HG03025 (cell line): Measurements from ENCODE around the gene NEDD4L.

Experiments
- ATAC-seq: cut with Tn5 transposase; IDR thresholded peaks from one replicate; pipeline ENCODE4 v1.9.1; 2021; ENCODE audit warnings: mild to moderate bottlenecking, moderate library complexity; ENCODE audit not compliant: unreplicated experiment, low FRiP score

The NEDD4L gene

DNA sequence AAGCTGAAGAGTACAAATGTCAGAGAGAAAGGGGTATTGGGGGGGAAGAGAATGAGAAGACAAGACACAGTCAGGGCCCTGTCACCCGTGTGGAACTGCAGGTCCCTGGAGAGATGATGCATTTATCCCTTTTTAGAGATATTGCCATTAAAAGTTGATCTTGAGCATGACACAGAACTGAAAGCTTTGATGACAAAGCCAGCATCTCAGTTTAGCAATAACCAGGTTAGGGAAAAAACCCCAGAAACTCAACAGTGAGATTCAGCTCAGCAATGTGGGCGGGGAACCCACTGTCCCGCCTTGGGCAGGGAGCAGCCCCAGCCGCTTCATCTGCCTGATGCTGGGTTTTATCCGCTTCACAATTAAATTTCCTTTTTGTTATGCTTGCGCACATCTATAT, 181.1 kb downstream of the NEDD4L start:
- ATAC-seq: no peak

DNA sequence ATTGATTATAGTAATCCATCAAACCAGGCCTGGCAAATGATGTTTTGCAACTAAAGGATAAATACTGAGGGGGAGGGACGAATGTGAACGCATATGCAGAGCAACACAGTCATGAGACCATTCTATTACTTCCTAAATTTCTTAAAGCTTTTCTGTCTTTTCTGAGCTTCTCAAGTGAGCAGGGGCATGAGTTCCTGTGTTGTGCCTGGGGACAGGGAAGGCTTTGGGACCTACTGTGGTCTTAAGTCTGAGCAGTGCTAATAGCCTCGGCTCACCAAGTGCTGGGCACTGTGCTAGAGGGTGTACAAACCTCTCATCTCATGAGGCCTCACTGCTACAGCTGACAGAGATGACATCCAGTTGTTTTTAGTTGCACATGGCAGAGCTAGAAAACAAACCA, 182.4 kb downstream of the NEDD4L start:
- ATAC-seq: no peak

GRCh38 chr18:58227361-58227930, 183.4 kb downstream of the NEDD4L start:
- ATAC-seq: no peak

DNA sequence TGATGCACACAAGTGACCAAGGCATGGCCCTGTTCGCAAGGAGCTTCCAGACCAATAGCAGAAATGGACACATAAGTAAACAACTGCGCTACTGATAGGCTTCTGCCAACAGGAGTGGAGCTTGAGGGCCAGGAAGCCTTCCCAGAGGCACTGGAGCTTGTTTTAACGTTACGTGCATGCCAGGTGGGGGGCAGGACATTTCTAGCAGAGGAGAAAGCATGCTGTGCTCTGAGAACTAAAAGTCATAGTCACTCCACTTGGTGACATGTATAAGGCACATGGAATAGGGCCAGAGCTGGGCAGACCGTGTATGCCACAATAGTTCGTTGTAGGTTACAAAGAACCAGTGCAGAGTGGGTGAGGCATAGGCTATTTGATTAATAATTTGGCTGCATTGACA, 184.2 kb downstream of the NEDD4L start:
- no peak for ATAC-seq

DNA sequence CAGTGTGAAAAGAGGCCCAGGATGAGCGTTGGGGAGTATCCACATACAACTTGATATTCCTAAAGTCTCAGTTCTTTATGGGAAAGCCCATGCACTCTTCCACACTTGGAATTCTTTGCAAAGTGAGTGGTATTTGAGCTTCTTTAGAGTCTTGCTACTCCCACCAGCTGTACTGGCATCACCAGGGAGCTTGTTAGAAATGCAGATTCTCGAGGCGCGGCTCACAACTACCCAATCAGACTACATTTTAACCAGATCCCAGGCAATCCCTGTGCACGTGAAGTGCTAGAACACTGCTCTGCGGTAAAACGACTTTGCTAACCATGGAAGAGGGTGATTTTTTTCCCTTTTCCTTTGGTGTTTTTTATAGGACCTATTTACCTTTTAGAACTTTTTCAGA, 184.7 kb downstream of the NEDD4L start:
- no peak for ATAC-seq

DNA sequence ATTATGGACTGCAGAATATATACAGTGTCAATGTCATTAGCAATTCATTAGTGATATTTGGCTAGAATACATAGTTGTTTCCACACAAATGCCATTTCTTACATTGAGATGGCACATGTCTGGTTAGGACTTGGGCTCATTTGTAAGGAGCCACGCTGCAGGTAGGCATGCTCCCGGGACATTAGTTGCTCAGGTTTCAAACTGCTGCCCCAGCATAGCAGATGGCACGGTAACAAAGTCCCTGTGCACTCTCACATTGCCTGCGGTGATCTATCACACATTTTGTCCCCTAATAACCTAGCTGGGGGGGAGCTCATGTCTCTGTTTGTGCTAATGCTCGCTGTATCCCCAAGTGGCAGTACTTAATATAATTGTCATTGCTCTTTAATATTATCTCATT, 185.1 kb downstream of the NEDD4L start:
- no peak for ATAC-seq

GRCh38 chr18:58230438-58231179, 186.6 kb downstream of the NEDD4L start:
- no peak for ATAC-seq

DNA sequence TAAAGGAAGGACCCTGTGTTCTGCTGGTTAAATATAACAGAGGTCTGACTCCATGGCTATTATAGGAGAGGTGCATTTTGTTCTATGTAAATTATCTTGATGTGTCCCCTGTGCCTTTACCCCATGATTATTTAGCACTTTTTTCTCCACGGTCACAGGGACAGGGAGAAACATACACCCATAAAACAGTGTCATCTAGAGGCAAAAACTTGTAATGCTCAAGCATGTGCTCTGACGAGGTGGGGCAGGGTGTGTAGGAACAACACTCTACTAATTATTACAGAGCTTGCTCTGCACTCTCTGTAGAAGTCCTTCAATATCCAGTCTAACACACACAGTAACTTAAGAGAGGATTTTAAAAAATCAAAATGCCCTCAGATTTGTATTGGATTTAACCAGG, 187.9 kb downstream of the NEDD4L start:
- ATAC-seq: no peak

DNA sequence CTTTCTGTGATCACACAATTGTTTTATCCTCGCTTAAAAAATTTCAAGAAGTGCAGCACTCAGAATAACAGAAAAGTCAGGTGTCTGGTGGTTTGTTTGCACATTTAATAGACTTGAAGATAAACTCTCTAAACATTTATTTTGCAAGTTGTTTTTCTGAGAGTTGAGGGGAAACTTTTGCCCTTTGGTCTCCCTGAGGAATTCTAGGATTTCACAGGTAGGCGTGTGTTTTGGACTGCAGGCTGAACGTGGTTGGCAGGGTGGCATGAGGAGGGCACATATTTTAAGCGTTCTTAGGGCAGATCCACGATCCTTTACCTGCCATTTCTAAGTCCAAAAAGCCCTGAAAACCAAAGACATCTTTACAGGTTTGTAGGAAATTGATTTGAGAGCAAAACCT, 188.6 kb downstream of the NEDD4L start:
- no peak for ATAC-seq

- no peak for ATAC-seq
Observed at GRCh38 chr18:58234359-58234741, 190.3 kb downstream of the NEDD4L start.

DNA sequence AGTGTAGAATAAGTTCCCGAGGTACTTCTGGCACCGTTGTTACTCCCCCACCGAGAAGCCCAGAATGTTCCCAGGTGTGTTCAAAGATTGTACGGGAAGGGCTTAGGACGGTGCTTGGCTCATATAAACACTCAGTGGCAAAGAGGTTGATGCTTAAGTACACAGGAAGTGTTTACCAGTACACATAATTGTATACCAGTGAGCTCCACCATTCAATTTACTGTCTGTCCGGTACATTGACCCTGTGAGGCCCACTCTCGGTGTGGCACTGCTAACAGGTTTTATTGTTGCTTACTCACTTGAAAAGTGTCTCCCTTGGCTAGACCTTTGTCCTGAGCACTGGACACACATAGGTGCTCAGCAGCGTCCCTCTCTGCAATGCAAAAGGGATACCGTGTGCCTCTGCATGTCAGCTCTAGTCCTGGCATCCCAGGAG, 191.0 kb downstream of the NEDD4L start:
- no peak for ATAC-seq

- ATAC-seq: no peak
Observed at GRCh38 chr18:58239879-58240278, 195.9 kb downstream of the NEDD4L start.

- no peak for ATAC-seq
Observed at GRCh38 chr18:58241026-58241679, 197.1 kb downstream of the NEDD4L start.

DNA sequence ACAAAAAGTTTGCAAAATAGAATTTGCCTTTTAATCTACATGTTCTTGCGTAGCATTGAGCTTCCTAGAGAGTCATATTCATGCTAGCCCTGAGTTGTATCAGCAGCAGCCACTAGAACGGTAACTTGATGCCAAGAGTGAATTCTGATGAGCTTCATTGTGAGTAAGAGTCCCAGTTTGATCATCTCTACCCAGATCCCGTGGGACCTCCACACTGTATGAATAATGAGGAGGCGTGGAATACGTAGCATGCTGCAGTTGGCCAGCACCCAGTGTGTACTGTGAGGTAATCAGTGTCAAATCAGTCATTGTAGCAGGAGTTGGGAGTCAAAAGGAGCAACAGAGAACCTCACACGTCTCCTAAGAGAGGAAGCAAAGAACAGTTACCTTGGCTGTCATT, 197.9 kb downstream of the NEDD4L start:
- no peak for ATAC-seq

GRCh38 chr18:58242435-58242834, 198.4 kb downstream of the NEDD4L start:
- no peak for ATAC-seq

DNA sequence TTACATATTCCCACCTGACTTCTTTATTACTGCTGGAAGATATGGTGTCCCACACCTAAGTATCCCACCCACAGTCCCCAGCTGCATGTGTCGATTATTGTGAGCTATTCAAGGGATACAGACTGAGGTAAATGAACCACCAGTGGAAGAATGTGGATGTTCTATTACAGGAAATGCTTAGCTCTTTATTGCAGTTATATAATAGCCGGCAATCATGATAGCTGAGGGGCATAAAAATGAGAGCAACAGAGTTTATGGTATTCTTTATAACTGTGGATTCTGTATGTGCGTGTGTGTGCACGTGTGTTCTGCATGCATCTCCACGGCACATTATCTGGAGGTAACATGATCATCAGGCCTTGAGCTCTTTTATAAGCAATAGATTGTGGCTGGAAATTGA, 198.9 kb downstream of the NEDD4L start:
- ATAC-seq: no peak

DNA sequence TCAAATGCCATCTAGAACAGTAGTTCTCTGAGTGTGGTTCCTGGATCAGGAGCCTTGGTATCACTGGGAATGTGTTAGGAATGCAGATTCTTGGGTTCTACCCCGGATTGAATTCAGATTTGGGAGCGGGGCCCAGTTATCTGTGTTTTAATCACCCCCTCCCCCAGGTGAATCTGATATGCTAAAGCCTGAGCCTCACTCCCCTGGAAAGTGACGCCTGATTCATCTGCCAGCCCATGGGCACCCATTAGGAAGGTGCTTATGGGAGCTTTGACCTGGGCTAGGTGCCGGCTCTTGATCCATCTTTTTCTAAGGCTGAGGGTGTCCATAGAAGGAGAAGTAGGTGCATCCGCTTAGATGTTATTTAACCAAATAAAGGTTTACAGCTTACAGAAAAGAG, 199.4 kb downstream of the NEDD4L start:
- no peak for ATAC-seq

GRCh38 chr18:58247363-58247834, 203.4 kb downstream of the NEDD4L start:
- no peak for ATAC-seq

- no peak for ATAC-seq
Observed at GRCh38 chr18:58249712-58250111, 205.7 kb downstream of the NEDD4L start.

- no peak for ATAC-seq
Observed at GRCh38 chr18:58251416-58251815, 207.4 kb downstream of the NEDD4L start.

GRCh38 chr18:58252166-58252565, 208.1 kb downstream of the NEDD4L start:
- ATAC-seq: no peak

GRCh38 chr18:58253318-58253717, 209.3 kb downstream of the NEDD4L start:
- ATAC-seq: no peak
